CD14-positive monocyte (primary cell): ENCODE measurements around the gene NTM. TPM values are rescaled to one million over a fixed set of nuclear protein-coding genes. Genes with fewer than 3 reads are reported as not detected.

Experiments used
- DNase-seq, 3 donors: peaks; one replicate each; pipeline ENCODE4 v3.0.0-alpha.2; 2011 to 2022
- H2AFZ ChIP-seq: 2 replicates; pipeline ENCODE4 v1.6.0; 2012; ENCODE audit warnings: mild to moderate bottlenecking, low read depth, low read length, inconsistent platforms; ENCODE audit not compliant: insufficient read depth, poor library complexity, severe bottlenecking
- H3K27ac ChIP-seq, 2 donors: 1 replicate in 1 of 2; 2 replicates in 1 of 2; pipeline ENCODE4 v1.5.1; 2012 to 2013; ENCODE audit warnings: low read length in 2 of 2, control low read depth in 1 of 2, inconsistent platforms in 1 of 2, low read depth in 1 of 2, mild to moderate bottlenecking in 1 of 2
- H3K27me3 ChIP-seq, 2 donors: one replicate each; pipeline versions ENCODE4 v1.6.0 to v1.6.1; 2011 to 2013; ENCODE audit warnings: low read length in 2 of 2; ENCODE audit not compliant: control insufficient read depth in 2 of 2, insufficient read depth in 2 of 2
- H3K36me3 ChIP-seq, 2 donors: replicated peaks in 1 of 2; 1 replicate in 1 of 2; 2 replicates in 1 of 2; pipeline versions ENCODE4 v1.5.1 to v1.6.1; 2012 to 2013; ENCODE audit warnings: low read length in 2 of 2, control low read depth in 1 of 2, inconsistent platforms in 1 of 2, mild to moderate bottlenecking in 1 of 2; ENCODE audit not compliant: insufficient read depth in 2 of 2, control insufficient read depth in 1 of 2
- H3K4me1 ChIP-seq, 2 donors: 1 replicate in 1 of 2; 2 replicates in 1 of 2; pipeline versions ENCODE4 v1.5.1 to v1.6.1; 2012 to 2013; ENCODE audit warnings: low read length in 2 of 2, control low read depth in 1 of 2, inconsistent platforms in 1 of 2, mild to moderate bottlenecking in 1 of 2, moderate library complexity in 1 of 2; ENCODE audit not compliant: insufficient read depth in 2 of 2, control insufficient read depth in 1 of 2
- H3K4me2 ChIP-seq: replicated peaks from 2 replicates; pipeline ENCODE3; 2012; ENCODE audit warnings: low read length, moderate library complexity, mild to moderate bottlenecking; ENCODE audit not compliant: poor library complexity, severe bottlenecking; ENCODE audit errors: extremely low read depth
- H3K4me3 ChIP-seq, 3 experiments: fragments of 200-600 bp in 1 of 3; sonication (generic) in 1 of 3; replicated peaks in 1 of 3; 1 replicate in 2 of 3; 2 replicates in 1 of 3; pipeline ENCODE4 v1.5.1; 2011 to 2013; ENCODE audit warnings: low read length in 3 of 3, mild to moderate bottlenecking in 3 of 3, control low read depth in 2 of 3, low read depth in 2 of 3, inconsistent platforms in 1 of 3, moderate library complexity in 1 of 3
- H3K79me2 ChIP-seq: 2 replicates; pipeline ENCODE4 v1.6.0; 2012; ENCODE audit warnings: mild to moderate bottlenecking, control low read depth, inconsistent platforms, low read length, moderate library complexity; ENCODE audit not compliant: insufficient read depth
- H3K9ac ChIP-seq: 2 replicates; pipeline ENCODE4 v1.6.0; 2017; ENCODE audit warnings: low read length, mild to moderate bottlenecking; ENCODE audit not compliant: insufficient read depth, poor library complexity, severe bottlenecking
- H3K9me3 ChIP-seq, 2 donors: replicated peaks in 1 of 2; 1 replicate in 1 of 2; 2 replicates in 1 of 2; pipeline versions ENCODE4 v1.5.1 to v1.6.1; 2012 to 2013; ENCODE audit warnings: low read length in 2 of 2, control low read depth in 1 of 2; ENCODE audit not compliant: control insufficient read depth in 1 of 2, insufficient read depth in 1 of 2
- H4K20me1 ChIP-seq: 2 replicates; pipeline ENCODE4 v1.6.0; 2012; ENCODE audit warnings: mild to moderate bottlenecking, low read length, control low read depth, moderate library complexity; ENCODE audit not compliant: insufficient read depth
- H3K27ac Mint-ChIP-seq, 7 donors: one replicate each; pipeline ENCODE4 v1.8.0; 2020; ENCODE audit warnings: mild to moderate bottlenecking in 7 of 7, mixed read lengths in 7 of 7, moderate library complexity in 6 of 7, inconsistent platforms in 2 of 7
- H3K27me3 Mint-ChIP-seq, 3 donors: one replicate each; pipeline ENCODE4 v1.8.0; 2021 to 2022; ENCODE audit warnings: low read depth in 3 of 3, mild to moderate bottlenecking in 3 of 3, mixed read lengths in 3 of 3, moderate library complexity in 3 of 3, inconsistent platforms in 1 of 3
- H3K36me3 Mint-ChIP-seq, 2 donors: one replicate each; pipeline ENCODE4 v1.8.0; 2020; ENCODE audit warnings: mixed read lengths in 2 of 2, inconsistent platforms in 1 of 2, mild to moderate bottlenecking in 1 of 2
- H3K4me1 Mint-ChIP-seq: one replicate; pipeline ENCODE4 v1.8.0; 2020; ENCODE audit warnings: mild to moderate bottlenecking, mixed read lengths
- H3K4me3 Mint-ChIP-seq, 2 donors: one replicate each; pipeline ENCODE4 v1.8.0; 2020; ENCODE audit warnings: mild to moderate bottlenecking in 2 of 2, mixed read lengths in 2 of 2, moderate library complexity in 1 of 2
- H3K9me3 Mint-ChIP-seq, 7 donors: one replicate each; pipeline ENCODE4 v1.8.0; 2020 to 2022; ENCODE audit warnings: mixed read lengths in 7 of 7, mild to moderate bottlenecking in 6 of 7, moderate library complexity in 6 of 7, inconsistent platforms in 2 of 7
- CTCF ChIP-seq: fragments of 200-600 bp; IDR thresholded peaks from one replicate; pipeline ENCODE4 v1.8.0; 2022; ENCODE audit warnings: antibody characterized with exemption, mild to moderate bottlenecking
- WGBS: methylation state at CpG from one replicate; pipeline ENCODE4 v1.1.5; 2013; ENCODE audit warnings: missing lambda C conversion rate; ENCODE audit not compliant: insufficient coverage; 5-methylcytosine and 5-hydroxymethylcytosine counted together
- intact Hi-C, 2 donors: fragments of 100-400 bp; cut with micrococcal nuclease; formaldehyde crosslinking; loops; one replicate each; pipeline versions ENCODE4 v1.15.0 to v1.15.1; 2023
- polyA plus RNA-seq, 3 donors: library from polyadenylated mRNA; depleted of rRNA in 1 of 3; unstranded in 2 of 3; stranded (reverse) in 1 of 3; fragments of 300-500 nt in 2 of 3; fragments of >200 nt in 1 of 3; fragmentation: Illumina TruSeq in 2 of 3; gene quantifications; 1 replicate in 2 of 3; 2 replicates in 1 of 3; pipeline ENCODE4 v1.2.3, GENCODE V29; 2012 to 2021

The NTM gene
- polyA plus RNA-seq, 3 donors = not detected

GRCh38 chr11:132349811-132350733, 979.7 kb downstream of the NTM start:
- Histone ChIP-seq H3K4me1 (no peaks in the 10 kb centered on the region), H3K9me3 (no peaks in the 10 kb centered on the region), H3K4me3 (no peak overlapping the region), H3K4me2 (no peak overlapping the region), H3K36me3 (no peaks in the 10 kb centered on the region), H3K27ac (no peak overlapping the region), H3K9ac (no peak overlapping the region), H3K79me2 (no peaks in the 10 kb centered on the region), H4K20me1 (no peaks in the 10 kb centered on the region), H3K27me3 (no peaks in the 10 kb centered on the region), H2AFZ (no peak overlapping the region)
- WGBS = 91% methylated on average over 5 of the region's 7 CpGs
- Mint-ChIP-seq H3K4me1 (no peaks in the 10 kb centered on the region), H3K36me3 (no peaks in the 10 kb centered on the region), H3K9me3 (peaks cover 0 to 14% (median 3%) of the 10 kb centered on the region in 7 donors), H3K4me3 (no peak overlapping the region), H3K27me3 (peaks cover 0 to 7% (median 1%) of the 10 kb centered on the region in 3 donors), H3K27ac (peak overlapping the region in 1 of 7 donors; percentile 1)
- DNase-seq = no peak
- TF ChIP-seq CTCF = no peak
- intact Hi-C loops = no loop called here

DNA sequence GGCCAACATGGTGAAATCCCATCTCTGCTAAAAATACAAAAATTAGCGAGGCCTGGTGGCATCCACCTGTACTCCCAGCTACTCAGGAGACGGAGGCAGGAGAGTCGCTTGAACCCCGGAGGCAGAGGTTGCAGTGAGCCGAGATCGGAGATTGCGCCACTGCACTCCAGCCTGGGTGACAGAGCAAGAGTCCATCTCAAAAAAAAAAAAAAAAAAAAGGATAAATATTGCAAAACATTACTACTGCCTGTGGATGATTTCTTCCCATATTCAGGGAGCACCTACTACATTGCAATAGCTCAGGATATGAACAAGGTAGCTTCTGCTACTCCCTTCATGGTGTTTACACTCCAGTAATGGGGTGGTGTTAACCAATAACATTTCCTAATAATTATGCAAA, 980.6 kb downstream of the NTM start:
- Histone ChIP-seq H3K4me3 (no peak overlapping the region), H3K9ac (no peak overlapping the region), H3K36me3 (no peaks in the 10 kb centered on the region), H3K9me3 (no peaks in the 10 kb centered on the region), H3K27ac (no peak overlapping the region), H2AFZ (no peak overlapping the region), H4K20me1 (no peaks in the 10 kb centered on the region), H3K4me1 (no peaks in the 10 kb centered on the region), H3K79me2 (no peaks in the 10 kb centered on the region), H3K27me3 (no peaks in the 10 kb centered on the region), H3K4me2 (no peak overlapping the region)
- peaks cover 0 to 15% (median 3%) of the 10 kb centered on the region in 7 donors for H3K9me3 Mint-ChIP-seq
- H3K36me3 Mint-ChIP-seq = no peaks in the 10 kb centered on the region
- no peak overlapping the region for H3K4me3 Mint-ChIP-seq
- H3K27ac Mint-ChIP-seq = no peak overlapping the region
- no peaks in the 10 kb centered on the region for H3K4me1 Mint-ChIP-seq
- TF ChIP-seq CTCF = no peak
- no peak for DNase-seq
- intact Hi-C loops = no loop called here
- peaks cover 0 to 7% (median 1%) of the 10 kb centered on the region in 3 donors for H3K27me3 Mint-ChIP-seq
- WGBS = 86% methylated on average over 3 of the region's 7 CpGs
